GM19463 (cell line): ENCODE measurements around the gene PRDX3.

ENCODE experiments used
- ATAC-seq: cut with Tn5 transposase; IDR thresholded peaks from one replicate; pipeline ENCODE4 v1.9.1; 2021; ENCODE audit warnings: mild to moderate bottlenecking, moderate library complexity; ENCODE audit not compliant: unreplicated experiment

The PRDX3 gene

DNA sequence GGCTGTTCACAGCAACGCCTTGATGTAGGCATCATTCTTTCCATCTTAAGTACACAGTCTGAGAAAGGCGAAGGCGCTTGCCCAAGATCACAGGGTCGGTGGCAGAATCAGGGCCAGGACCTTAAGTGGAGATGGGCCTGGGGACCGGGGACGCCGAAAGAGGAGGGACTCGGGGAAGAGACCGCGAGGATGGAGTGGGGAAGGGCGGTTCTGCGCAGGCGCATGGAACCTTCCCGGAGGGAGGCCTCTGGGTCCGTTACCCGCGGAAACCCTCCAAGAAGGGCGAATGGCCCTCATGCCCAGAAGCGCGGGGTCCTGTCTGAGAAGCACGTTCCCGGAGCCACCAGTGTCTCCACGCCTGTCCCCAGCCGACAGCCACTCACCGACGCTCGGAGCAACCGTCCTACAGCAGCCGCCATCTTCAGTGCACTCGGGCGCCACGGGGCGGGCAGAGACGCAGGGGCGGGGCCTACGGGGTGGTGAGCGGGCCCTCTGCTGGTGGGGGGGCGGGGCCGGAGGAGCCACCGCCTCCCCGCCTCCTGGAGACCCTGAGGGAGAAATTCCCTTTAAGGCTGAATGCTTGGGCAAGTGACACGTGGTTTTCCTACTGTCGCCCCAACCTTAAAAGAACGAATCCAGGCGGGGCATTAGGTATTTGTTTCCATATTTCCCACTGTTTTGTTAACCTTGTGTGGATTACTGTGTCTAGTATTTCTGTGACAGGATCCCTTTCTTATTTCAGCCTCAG, at the start of gene PRDX3:
TSS of gene PRDX3 (minus strand) at position 441 of the 748 bp plus-strand sequence. CDS start at position 419, 22 bp downstream.
- peak; percentile 92 for ATAC-seq

DNA sequence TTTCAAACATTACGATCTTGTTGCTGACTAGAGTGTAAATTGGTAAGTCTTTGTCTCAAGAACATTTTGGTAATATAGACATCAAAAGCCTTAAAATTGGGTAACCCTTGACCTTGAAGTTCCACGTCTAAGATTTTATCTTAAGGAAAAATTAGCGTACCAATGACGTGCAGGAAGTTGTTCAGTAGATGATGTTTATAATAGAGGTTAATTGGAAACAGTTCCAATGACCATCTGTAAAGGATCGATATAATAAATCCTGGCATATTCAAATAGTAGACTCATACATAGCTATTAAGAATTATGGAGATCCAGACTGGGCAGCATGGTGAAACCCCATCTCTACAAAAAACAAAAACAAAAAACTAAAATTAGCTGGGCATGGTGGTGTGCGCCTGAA, 49.2 kb upstream of the PRDX3 start:
- ATAC-seq: no peak

GRCh38 chr10:119225083-119225658, 46.6 kb upstream of the PRDX3 start:
- no peak for ATAC-seq

DNA sequence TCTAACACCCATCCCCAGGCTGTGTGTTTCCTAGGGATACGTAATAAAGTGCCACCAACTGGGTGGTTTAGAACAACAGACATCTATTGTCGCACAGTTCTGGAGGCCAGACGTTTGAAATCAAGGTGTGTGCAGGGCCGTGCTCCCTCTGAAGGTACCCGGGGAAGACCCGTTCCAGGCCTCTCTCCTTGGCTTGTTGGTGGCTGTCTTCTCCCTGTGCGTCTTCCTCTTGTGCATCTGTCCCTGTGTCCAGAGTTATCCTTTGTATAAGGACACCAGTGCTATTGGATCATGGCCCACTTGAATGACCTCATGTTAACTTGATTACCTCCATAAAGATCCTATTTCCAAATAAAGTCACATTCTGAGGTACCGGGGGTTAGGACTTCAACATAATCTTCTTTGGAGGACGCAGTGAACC, 44.4 kb upstream of the PRDX3 start:
- no peak for ATAC-seq

DNA sequence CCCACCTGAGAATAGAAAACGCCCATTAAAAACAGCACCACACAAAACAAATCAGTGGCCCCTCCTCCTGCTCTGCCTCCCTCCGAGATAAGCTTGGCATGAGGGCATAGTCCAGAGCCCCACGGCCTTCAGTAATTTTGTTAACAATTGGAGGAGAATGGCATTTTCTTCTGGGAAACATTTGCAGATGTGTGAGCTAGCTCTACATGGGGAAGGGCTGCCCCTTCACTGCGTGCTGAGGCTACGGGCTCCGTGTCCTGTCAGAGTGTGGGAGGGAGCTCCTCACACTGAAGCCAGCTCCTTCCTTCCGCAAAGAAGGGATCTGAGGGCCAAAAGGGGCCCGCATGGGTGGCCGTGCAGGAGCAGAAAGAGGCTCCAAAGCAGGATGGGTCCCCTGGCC, 43.9 kb upstream of the PRDX3 start:
- ATAC-seq: no peak

GRCh38 chr10:119221666-119222065, 43.1 kb upstream of the PRDX3 start:
- peak; percentile 25 for ATAC-seq

- no peak for ATAC-seq
Observed at GRCh38 chr10:119221201-119221600, 42.6 kb upstream of the PRDX3 start.

DNA sequence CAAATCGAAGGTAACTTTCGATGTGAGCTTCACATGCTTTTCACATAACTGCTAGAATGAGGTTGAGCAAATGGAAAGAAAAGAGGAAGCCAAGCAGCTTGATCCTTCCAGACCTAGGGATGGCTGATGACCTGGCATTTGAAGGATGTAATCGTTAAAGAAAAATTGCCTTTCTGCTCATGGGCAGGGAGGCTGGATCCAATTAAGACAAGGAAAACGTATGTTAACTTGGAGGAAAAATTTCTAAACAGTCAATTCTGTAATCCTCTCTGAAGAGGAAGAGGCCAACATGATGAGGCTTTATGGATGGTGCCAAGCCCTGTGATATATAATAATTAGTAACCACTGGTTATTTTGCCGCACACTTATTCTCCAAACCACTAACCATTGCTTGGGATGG, 41.3 kb upstream of the PRDX3 start:
- no peak for ATAC-seq

- no peak for ATAC-seq
Observed at GRCh38 chr10:119217991-119218490, 39.4 kb upstream of the PRDX3 start.

- ATAC-seq: no peak
Observed at GRCh38 chr10:119217401-119217800, 38.8 kb upstream of the PRDX3 start.

GRCh38 chr10:119216127-119216526, 37.5 kb upstream of the PRDX3 start:
- no peak for ATAC-seq

- ATAC-seq: no peak
Observed at GRCh38 chr10:119215371-119215770, 36.8 kb upstream of the PRDX3 start.

- ATAC-seq: no peak
Observed at GRCh38 chr10:119211625-119212441, 33.2 kb upstream of the PRDX3 start.

- ATAC-seq: no peak
Observed at GRCh38 chr10:119211176-119211575, 32.6 kb upstream of the PRDX3 start.

GRCh38 chr10:119210633-119211032, 32.0 kb upstream of the PRDX3 start:
- no peak for ATAC-seq

GRCh38 chr10:119209736-119210355, 31.2 kb upstream of the PRDX3 start:
- ATAC-seq: no peak

- ATAC-seq: no peak
Observed at GRCh38 chr10:119209035-119209735, 30.6 kb upstream of the PRDX3 start.

- ATAC-seq: no peak
Observed at GRCh38 chr10:119208553-119208940, 29.9 kb upstream of the PRDX3 start.

DNA sequence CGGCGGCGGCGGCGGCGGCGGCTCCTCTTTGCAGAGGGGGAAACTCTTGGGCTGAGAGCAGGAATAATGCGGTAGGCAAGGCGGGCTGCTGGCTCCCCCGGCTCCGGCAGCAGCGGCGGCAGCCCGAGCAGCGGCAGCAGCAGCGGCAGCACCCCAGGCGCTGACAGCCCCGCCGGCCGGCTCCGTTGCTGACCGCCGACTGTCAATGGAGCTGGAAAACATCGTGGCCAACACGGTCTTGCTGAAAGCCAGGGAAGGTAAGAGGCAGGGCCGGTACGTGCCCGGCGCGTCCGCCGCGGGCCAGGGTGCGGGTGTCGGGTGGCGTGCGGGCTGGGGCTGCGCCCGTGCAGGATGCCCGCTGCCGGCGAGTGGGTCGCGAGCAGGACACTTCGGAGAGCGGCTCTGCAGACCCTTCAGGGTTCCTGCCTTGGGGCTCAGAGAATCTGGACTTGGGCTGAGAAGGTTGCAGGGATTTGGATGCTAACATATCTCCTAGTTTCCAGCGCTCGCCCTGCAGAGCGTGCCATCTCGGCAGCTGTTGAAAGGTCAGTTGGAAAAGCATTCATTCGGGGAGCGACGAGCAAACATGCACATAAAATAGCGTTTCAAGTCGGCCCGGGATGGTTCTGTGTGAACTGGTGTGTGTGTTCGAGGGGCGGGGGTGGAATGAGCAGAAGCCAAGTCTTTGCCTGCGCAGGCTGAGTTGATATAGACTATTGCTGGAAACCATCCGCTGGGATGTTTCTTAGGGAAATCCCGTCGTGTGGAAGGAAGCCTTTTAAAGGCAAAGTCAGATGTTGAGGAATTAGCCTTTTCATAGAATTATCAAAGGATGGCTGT, 29.3 kb upstream of the PRDX3 start:
- no peak for ATAC-seq

DNA sequence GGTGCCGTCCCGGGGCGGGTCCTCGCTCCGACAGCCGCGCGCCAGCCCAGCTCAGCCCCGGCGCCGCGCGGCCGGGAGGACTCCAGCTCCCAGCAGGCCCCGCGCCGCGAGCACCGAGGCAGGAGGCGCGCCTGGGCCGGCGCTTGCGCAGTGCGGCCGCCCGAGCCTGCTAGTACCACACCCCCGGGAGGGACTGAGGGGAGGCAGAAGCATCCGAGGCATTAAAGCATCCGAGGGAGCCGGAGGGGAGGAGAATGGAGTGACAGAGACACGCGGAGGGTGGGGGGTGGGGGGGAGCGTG, 28.7 kb upstream of the PRDX3 start, which contains the start of gene GRK5:
TSS of gene GRK5 (plus strand) at position 206 of the 301 bp plus-strand sequence. CDS start 347 bp downstream, outside the sequence.
- ATAC-seq: peak; percentile 76
